Common myeloid progenitor, CD34-positive (primary cell): ENCODE data around the gene PLPPR4.
A peak's percentile ranks its signal among the peaks of the same experiment; 100 is the strongest.

ENCODE experiments used
- CTCF ChIA-PET: fragments of 350-600 bp; sonication (Branson Sonifier 250); formaldehyde crosslinking; loops from one replicate; lab custom pipeline; 2021; ENCODE audit warnings: antibody characterized with exemption; lab: Charles Lee
- POLR2A ChIA-PET: fragments of 350-600 bp; sonication (Branson Sonifier 250); formaldehyde crosslinking; loops from one replicate; lab custom pipeline; 2021; ENCODE audit warnings: antibody characterized with exemption; lab: Charles Lee
- DNase-seq, 3 donors: peaks; one replicate each; pipeline versions ENCODE4 v3.0.0 to v3.0.0-alpha.2; 2013
- H3K27ac ChIP-seq, 2 experiments: 1 replicate in 1 of 2; 2 replicates in 1 of 2; pipeline ENCODE4 v1.7.0; 2013; ENCODE audit warnings: inconsistent platforms in 2 of 2, low read length in 2 of 2, mild to moderate bottlenecking in 2 of 2, low read depth in 1 of 2, moderate library complexity in 1 of 2; ENCODE audit not compliant: severe bottlenecking in 2 of 2, insufficient read depth in 1 of 2, poor library complexity in 1 of 2
- H3K27me3 ChIP-seq, 5 experiments: replicated peaks in 2 of 5; 1 replicate in 3 of 5; 2 replicates in 2 of 5; pipeline versions ENCODE4 v1.6.1 to v1.7.0; 2013; ENCODE audit warnings: low read length in 4 of 5, mild to moderate bottlenecking in 2 of 5, moderate library complexity in 2 of 5, inconsistent platforms in 1 of 5; ENCODE audit not compliant: insufficient read depth in 5 of 5, control insufficient read depth in 4 of 5
- H3K36me3 ChIP-seq, 4 experiments: 1 replicate in 2 of 4; 2 replicates in 2 of 4; pipeline versions ENCODE4 v1.6.1 to v1.7.0; 2013; ENCODE audit warnings: low read length in 3 of 4, control low read depth in 1 of 4, mild to moderate bottlenecking in 1 of 4; ENCODE audit not compliant: control insufficient read depth in 4 of 4, insufficient read depth in 4 of 4
- H3K4me1 ChIP-seq, 4 experiments: 1 replicate in 3 of 4; 2 replicates in 1 of 4; pipeline versions ENCODE4 v1.6.1 to v1.7.1; 2013; ENCODE audit warnings: low read length in 3 of 4, mild to moderate bottlenecking in 3 of 4, control low read depth in 1 of 4, inconsistent platforms in 1 of 4, moderate library complexity in 1 of 4; ENCODE audit not compliant: control insufficient read depth in 4 of 4, insufficient read depth in 4 of 4; ENCODE audit errors: control extremely low read depth in 1 of 4
- H3K4me3 ChIP-seq, 7 experiments: 1 replicate in 4 of 7; 2 replicates in 3 of 7; pipeline versions ENCODE4 v1.5.1 to v1.7.0; 2013; ENCODE audit warnings: mild to moderate bottlenecking in 7 of 7, low read length in 6 of 7, moderate library complexity in 6 of 7, inconsistent platforms in 2 of 7, low read depth in 2 of 7, control low read depth in 1 of 7; ENCODE audit not compliant: insufficient read depth in 4 of 7, control insufficient read depth in 1 of 7; ENCODE audit errors: extremely low read depth in 1 of 7
- H3K9me3 ChIP-seq, 5 experiments: 1 replicate in 4 of 5; 2 replicates in 1 of 5; pipeline versions ENCODE4 v1.6.1 to v1.7.1; 2013; ENCODE audit warnings: low read length in 4 of 5, mild to moderate bottlenecking in 2 of 5, inconsistent platforms in 1 of 5, low read depth in 1 of 5, moderate library complexity in 1 of 5; ENCODE audit not compliant: control insufficient read depth in 4 of 5, insufficient read depth in 2 of 5; ENCODE audit errors: control extremely low read depth in 1 of 5
- WGBS: methylation state at CpG from one replicate; pipeline ENCODE4 v1.1.5; 2013; ENCODE audit not compliant: insufficient coverage; 5-methylcytosine and 5-hydroxymethylcytosine counted together

PLPPR4 gene

GRCh38 chr1:99265124-99265523, 832 bp downstream of the PLPPR4 start:
- POLR2A ChIA-PET: no interaction called here
- no peaks in the 10 kb centered on the region for H3K9me3 ChIP-seq
- no peaks in the 10 kb centered on the region for H3K36me3 ChIP-seq
- peak overlapping the region in 1 of 7 experiments; percentile 56 for H3K4me3 ChIP-seq
- peaks cover 8 to 44% (median 32%) of the 10 kb centered on the region in 5 experiments for H3K27me3 ChIP-seq
- peaks cover 0 to 10% (median 7%) of the 10 kb centered on the region in 4 experiments for H3K4me1 ChIP-seq
- no peak overlapping the region for H3K27ac ChIP-seq
- no peak for DNase-seq
- CTCF ChIA-PET: no interaction called here
- WGBS: no CpG with 5 or more reads among the region's 3 CpGs

- CTCF ChIA-PET: no interaction called here
- WGBS: 100% methylated on average over 2 of the region's 2 CpGs
These were observed 2.4 kb downstream of the PLPPR4 start for GRCh38 chr1:99266726-99267125.

GRCh38 chr1:99268021-99268420, 3.7 kb downstream of the PLPPR4 start:
- no peaks in the 10 kb centered on the region for H3K9me3 ChIP-seq
- WGBS: no CpG with 5 or more reads among the region's 1 CpG

More at GRCh38 chr1:99266726-99267125, 2.4 kb downstream of the PLPPR4 start:
- POLR2A ChIA-PET: no interaction called here
- peaks cover 0 to 10% (median 7%) of the 10 kb centered on the region in 4 experiments for H3K4me1 ChIP-seq
- H3K27ac ChIP-seq: no peak overlapping the region
- DNase-seq: no peak
- peaks cover 8 to 44% (median 32%) of the 10 kb centered on the region in 5 experiments for H3K27me3 ChIP-seq
- no peaks in the 10 kb centered on the region for H3K36me3 ChIP-seq
- no peaks in the 10 kb centered on the region for H3K9me3 ChIP-seq
- no peak overlapping the region for H3K4me3 ChIP-seq

GRCh38 chr1:99269321-99269720, 5.0 kb downstream of the PLPPR4 start:
- Histone ChIP-seq H3K4me3 (no peak overlapping the region), H3K27ac (no peak overlapping the region), H3K27me3 (peaks cover 5 to 26% (median 18%) of the 10 kb centered on the region in 5 experiments), H3K36me3 (no peaks in the 10 kb centered on the region), H3K4me1 (peaks cover 0 to 6% (median 4%) of the 10 kb centered on the region in 4 experiments), H3K9me3 (no peaks in the 10 kb centered on the region)
- DNase-seq: no peak
- POLR2A ChIA-PET: no interaction called here
- CTCF ChIA-PET: no interaction called here

More at GRCh38 chr1:99268021-99268420, 3.7 kb downstream of the PLPPR4 start:
- CTCF ChIA-PET: interaction anchor here (1.0 kb wide), 1 partner anchor 10 kb away, joined by 3 read pairs; no protein-coding TSS in a partner anchor
- DNase-seq: no peak
- H3K27ac ChIP-seq: no peak overlapping the region
- H3K4me3 ChIP-seq: no peak overlapping the region
- peaks cover 0 to 10% (median 7%) of the 10 kb centered on the region in 4 experiments for H3K4me1 ChIP-seq
- no peaks in the 10 kb centered on the region for H3K36me3 ChIP-seq
- peaks cover 8 to 39% (median 26%) of the 10 kb centered on the region in 5 experiments for H3K27me3 ChIP-seq
- POLR2A ChIA-PET: no interaction called here

GRCh38 chr1:99270646-99271045, 6.4 kb downstream of the PLPPR4 start:
- no peak for DNase-seq
- H3K27ac ChIP-seq: no peak overlapping the region
- H3K9me3 ChIP-seq: no peaks in the 10 kb centered on the region
- no peak overlapping the region for H3K4me3 ChIP-seq
- peaks cover 0 to 12% (median 6%) of the 10 kb centered on the region in 5 experiments for H3K27me3 ChIP-seq
- no peaks in the 10 kb centered on the region for H3K4me1 ChIP-seq
- no CpG with 5 or more reads among the region's 1 CpG for WGBS
- POLR2A ChIA-PET: interaction anchor here (0.7 kb wide), 1 partner anchor 601 kb away, joined by 3 read pairs; no protein-coding TSS in a partner anchor
- no peaks in the 10 kb centered on the region for H3K36me3 ChIP-seq
- CTCF ChIA-PET: no interaction called here

GRCh38 chr1:99271249-99271648, 7.0 kb downstream of the PLPPR4 start:
- CTCF ChIA-PET: interaction anchor here (1.3 kb wide), 1 partner anchor 18 kb away, joined by 4 read pairs; no protein-coding TSS in a partner anchor
- Histone ChIP-seq H3K36me3 (no peaks in the 10 kb centered on the region), H3K4me3 (no peak overlapping the region), H3K9me3 (no peaks in the 10 kb centered on the region), H3K27me3 (peaks cover 0 to 6% (median 2%) of the 10 kb centered on the region in 5 experiments), H3K27ac (no peak overlapping the region), H3K4me1 (no peaks in the 10 kb centered on the region)
- POLR2A ChIA-PET: no interaction called here
- no peak for DNase-seq

- Histone ChIP-seq H3K9me3 (no peaks in the 10 kb centered on the region), H3K27me3 (no peaks in the 10 kb centered on the region), H3K4me1 (no peaks in the 10 kb centered on the region), H3K27ac (no peak overlapping the region), H3K4me3 (no peak overlapping the region), H3K36me3 (no peaks in the 10 kb centered on the region)
- WGBS: 100% methylated on average over 1 of the region's 1 CpG
- no peak for DNase-seq
- POLR2A ChIA-PET: no interaction called here
- CTCF ChIA-PET: no interaction called here
These were observed 12.8 kb downstream of the PLPPR4 start for GRCh38 chr1:99277066-99277465.
